Coronary artery (tissue), 2 donors: Measurements from ENCODE around the gene AOC2.

ENCODE experiments used
- DNase-seq: peaks from one replicate; pipeline ENCODE4 v3.0.0-alpha.2; 2017; ENCODE audit warnings: low spot score
- H3K27ac ChIP-seq, 2 donors: fragments of 200-600 bp; sonication (generic); one replicate each; pipeline ENCODE4 v1.5.1; 2016 to 2019
- H3K4me3 ChIP-seq: fragments of 200-600 bp; sonication (generic); 2 replicates; pipeline ENCODE4 v1.5.1; 2016; ENCODE audit warnings: mild to moderate bottlenecking, moderate library complexity
- TF ChIP-seq, protein P1 (sequence below): fragments of 200-600 bp; sonication (generic); IDR thresholded peaks from one replicate; pipeline ENCODE4 v1.5.1; 2019; ENCODE audit warnings: antibody characterized with exemption

Gene AOC2

GRCh38 chr17:42845556-42845917 is 1.2 kb downstream of the AOC2 start:
- Histone ChIP-seq H3K27ac (peak overlapping the region in 1 of 2 donors; percentile 80), H3K4me3 (no peak overlapping the region)
- peak; percentile 70 for DNase-seq
- TF ChIP-seq, protein P1, sequence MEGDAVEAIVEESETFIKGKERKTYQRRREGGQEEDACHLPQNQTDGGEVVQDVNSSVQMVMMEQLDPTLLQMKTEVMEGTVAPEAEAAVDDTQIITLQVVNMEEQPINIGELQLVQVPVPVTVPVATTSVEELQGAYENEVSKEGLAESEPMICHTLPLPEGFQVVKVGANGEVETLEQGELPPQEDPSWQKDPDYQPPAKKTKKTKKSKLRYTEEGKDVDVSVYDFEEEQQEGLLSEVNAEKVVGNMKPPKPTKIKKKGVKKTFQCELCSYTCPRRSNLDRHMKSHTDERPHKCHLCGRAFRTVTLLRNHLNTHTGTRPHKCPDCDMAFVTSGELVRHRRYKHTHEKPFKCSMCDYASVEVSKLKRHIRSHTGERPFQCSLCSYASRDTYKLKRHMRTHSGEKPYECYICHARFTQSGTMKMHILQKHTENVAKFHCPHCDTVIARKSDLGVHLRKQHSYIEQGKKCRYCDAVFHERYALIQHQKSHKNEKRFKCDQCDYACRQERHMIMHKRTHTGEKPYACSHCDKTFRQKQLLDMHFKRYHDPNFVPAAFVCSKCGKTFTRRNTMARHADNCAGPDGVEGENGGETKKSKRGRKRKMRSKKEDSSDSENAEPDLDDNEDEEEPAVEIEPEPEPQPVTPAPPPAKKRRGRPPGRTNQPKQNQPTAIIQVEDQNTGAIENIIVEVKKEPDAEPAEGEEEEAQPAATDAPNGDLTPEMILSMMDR: no peak

GRCh38 chr17:42845918-42846593 is 1.7 kb downstream of the AOC2 start:
- no peak overlapping the region for H3K4me3 ChIP-seq
- H3K27ac ChIP-seq: peak overlapping the region; percentile 33 to 80
- TF ChIP-seq, protein P1: no peak
- DNase-seq: peak; percentile 70

DNA sequence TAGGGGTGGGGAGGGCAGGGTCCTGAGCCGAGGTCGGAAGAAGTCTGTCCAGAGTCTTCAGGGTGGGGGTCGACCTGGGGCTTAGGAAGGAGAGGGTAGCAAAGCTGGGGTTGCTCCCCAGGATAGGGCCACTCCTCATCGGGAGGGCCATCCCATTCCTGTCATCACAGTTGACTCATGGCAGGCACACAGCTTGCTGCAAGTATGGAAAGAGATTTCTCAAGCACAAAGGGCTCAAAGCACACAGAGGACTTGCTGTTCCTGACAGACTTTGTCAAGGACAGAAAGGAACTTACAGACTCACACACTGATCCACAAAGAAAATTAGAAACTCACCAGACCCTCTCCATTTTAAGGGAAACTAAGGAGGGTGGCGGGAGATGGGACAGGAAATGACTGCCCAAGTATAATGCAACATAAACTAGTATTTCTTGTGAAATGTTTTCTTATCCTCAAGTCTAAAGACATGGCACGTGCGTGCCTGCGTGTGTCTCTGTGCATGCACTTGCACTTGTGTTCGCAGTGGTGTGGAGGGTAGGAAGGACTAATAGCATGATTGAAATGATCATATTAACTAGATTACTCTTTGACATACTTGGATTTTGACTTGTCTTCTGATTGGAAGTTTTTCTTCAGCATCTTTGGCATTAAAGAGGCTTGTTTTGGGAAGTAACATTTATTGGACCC is 2.4 kb downstream of the AOC2 start:
- Histone ChIP-seq H3K4me3 (no peak overlapping the region), H3K27ac (peak overlapping the region; percentile 33 to 80)
- DNase-seq: peak; percentile 78
- TF ChIP-seq, protein P1: no peak

GRCh38 chr17:42848093-42848492 is 3.7 kb downstream of the AOC2 start:
- TF ChIP-seq, protein P1: no peak
- H3K27ac ChIP-seq: no peak overlapping the region
- no peak overlapping the region for H3K4me3 ChIP-seq
- no peak for DNase-seq

GRCh38 chr17:42849031-42849430 is 4.7 kb downstream of the AOC2 start:
- peak; percentile 64 for DNase-seq
- H3K27ac ChIP-seq: no peak overlapping the region
- H3K4me3 ChIP-seq: no peak overlapping the region
- TF ChIP-seq, protein P1: no peak

DNA sequence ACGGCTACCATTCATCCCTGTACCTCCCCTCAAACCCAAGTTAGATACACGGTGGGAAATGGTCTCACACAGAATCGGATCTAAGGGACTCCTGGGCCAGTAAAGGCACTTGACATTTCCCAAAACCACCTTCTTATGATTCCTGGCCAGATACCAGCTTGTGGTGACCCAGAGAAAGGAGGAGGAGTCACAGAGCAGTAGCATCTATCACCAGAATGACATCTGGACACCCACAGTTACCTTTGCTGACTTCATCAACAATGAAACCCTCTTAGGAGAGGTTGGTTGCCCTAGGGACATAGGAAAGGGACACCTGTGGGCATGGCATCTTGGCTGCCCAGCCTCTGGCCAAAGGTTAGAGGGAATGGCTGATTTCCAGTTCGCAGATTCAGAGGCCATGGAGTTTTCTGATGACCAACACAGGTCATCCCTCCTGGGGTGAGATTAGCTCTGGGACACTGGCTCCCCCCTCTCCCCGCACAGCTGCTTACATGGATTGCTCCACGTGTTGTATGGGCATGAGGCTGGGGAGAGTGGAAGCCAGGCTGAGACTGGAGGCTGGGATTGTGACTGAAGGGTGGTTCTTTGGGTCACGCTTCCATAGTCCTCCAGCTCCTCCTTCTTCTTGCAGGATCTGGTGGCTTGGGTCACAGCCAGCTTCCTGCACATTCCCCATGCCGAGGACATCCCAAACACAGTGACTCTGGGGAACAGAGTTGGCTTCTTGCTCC is 5.2 kb downstream of the AOC2 start:
- TF ChIP-seq, protein P1: no peak
- peak overlapping the region in 1 of 2 donors; percentile 38 for H3K27ac ChIP-seq
- peak; percentile 74 for DNase-seq
- peak overlapping the region; percentile 28 for H3K4me3 ChIP-seq
